Breast epithelium (tissue), 3 donors: Measurements from ENCODE around the gene SLC39A7.

Experiments used
- POLR2A ChIP-seq: fragments of 450-650 bp; IDR thresholded peaks from one replicate; pipeline ENCODE4 v1.6.1; 2016; ENCODE audit warnings: antibody characterized with exemption, mild to moderate bottlenecking, moderate library complexity
- TF ChIP-seq, protein P1 (sequence below), 3 donors: fragments of 450-650 bp; IDR thresholded peaks; one replicate each; pipeline ENCODE4 v1.5.1; 2016 to 2017; ENCODE audit warnings: antibody characterized with exemption in 3 of 3, mild to moderate bottlenecking in 3 of 3, moderate library complexity in 3 of 3

DNA sequence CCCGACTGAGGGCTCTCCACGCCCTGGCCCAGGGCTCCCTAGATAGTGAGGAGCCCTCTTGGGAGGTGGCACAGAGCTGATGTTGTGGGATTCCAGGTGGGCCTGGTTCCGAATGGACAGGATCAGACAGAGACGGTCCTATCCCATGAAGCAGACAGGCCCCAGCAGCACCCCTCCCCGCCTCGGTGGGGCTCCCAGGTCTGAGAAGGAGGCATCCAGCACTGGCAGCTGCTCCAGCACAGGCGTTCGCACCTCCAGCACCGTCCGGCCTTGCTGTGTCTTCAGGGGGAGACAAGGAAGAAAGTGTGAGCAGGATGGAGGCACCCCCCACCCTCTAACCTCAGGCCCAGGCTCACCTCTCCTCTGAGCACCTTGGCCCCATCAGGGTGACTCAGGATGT, 37.1 kb upstream of the SLC39A7 start:
- no peak for TF ChIP-seq POLR2A
- TF ChIP-seq, protein P1, sequence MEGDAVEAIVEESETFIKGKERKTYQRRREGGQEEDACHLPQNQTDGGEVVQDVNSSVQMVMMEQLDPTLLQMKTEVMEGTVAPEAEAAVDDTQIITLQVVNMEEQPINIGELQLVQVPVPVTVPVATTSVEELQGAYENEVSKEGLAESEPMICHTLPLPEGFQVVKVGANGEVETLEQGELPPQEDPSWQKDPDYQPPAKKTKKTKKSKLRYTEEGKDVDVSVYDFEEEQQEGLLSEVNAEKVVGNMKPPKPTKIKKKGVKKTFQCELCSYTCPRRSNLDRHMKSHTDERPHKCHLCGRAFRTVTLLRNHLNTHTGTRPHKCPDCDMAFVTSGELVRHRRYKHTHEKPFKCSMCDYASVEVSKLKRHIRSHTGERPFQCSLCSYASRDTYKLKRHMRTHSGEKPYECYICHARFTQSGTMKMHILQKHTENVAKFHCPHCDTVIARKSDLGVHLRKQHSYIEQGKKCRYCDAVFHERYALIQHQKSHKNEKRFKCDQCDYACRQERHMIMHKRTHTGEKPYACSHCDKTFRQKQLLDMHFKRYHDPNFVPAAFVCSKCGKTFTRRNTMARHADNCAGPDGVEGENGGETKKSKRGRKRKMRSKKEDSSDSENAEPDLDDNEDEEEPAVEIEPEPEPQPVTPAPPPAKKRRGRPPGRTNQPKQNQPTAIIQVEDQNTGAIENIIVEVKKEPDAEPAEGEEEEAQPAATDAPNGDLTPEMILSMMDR (IDR thresholded peaks at IDR 0.05), result no peak
